GM18499 (cell line): Measurements from ENCODE around the gene PRXL2B.

ENCODE experiments used
- ATAC-seq: cut with Tn5 transposase; IDR thresholded peaks from one replicate; pipeline ENCODE4 v1.9.1; 2021; ENCODE audit warnings: moderate number of reproducible peaks; ENCODE audit not compliant: insufficient read depth, unreplicated experiment

Gene PRXL2B

GRCh38 chr1:2586154-2587070, at the start of gene PRXL2B:
Gene PRXL2B (plus strand): TSS chr1:2586777. CDS start chr1:2586886, 109 bp downstream.
- ATAC-seq = peak; percentile 33

- ATAC-seq = no peak
These were observed 48.8 kb upstream of the PRXL2B start for GRCh38 chr1:2537784-2538115.

- no peak for ATAC-seq
These were observed 48.2 kb upstream of the PRXL2B start for GRCh38 chr1:2538376-2538775.

GRCh38 chr1:2538872-2539271, 47.7 kb upstream of the PRXL2B start:
- no peak for ATAC-seq

- no peak for ATAC-seq
These were observed 47.2 kb upstream of the PRXL2B start for GRCh38 chr1:2539312-2539907.

- no peak for ATAC-seq
These were observed 45.6 kb upstream of the PRXL2B start for GRCh38 chr1:2540816-2541492.

- ATAC-seq = no peak
These were observed 44.8 kb upstream of the PRXL2B start for GRCh38 chr1:2541619-2542245.

- ATAC-seq = no peak
These were observed 44.2 kb upstream of the PRXL2B start for GRCh38 chr1:2542246-2542915.

- ATAC-seq = no peak
These were observed 43.0 kb upstream of the PRXL2B start for GRCh38 chr1:2543543-2544092.

GRCh38 chr1:2544093-2544874, 42.3 kb upstream of the PRXL2B start:
- ATAC-seq = no peak

- no peak for ATAC-seq
These were observed 41.5 kb upstream of the PRXL2B start for GRCh38 chr1:2544875-2545640.

- ATAC-seq = no peak
These were observed 40.6 kb upstream of the PRXL2B start for GRCh38 chr1:2545754-2546514.

- no peak for ATAC-seq
These were observed 39.9 kb upstream of the PRXL2B start for GRCh38 chr1:2546515-2547209.

- no peak for ATAC-seq
These were observed 39.1 kb upstream of the PRXL2B start for GRCh38 chr1:2547210-2548067.

- no peak for ATAC-seq
These were observed 38.4 kb upstream of the PRXL2B start for GRCh38 chr1:2548068-2548589.
